Endodermal cell (in vitro differentiated cells): ENCODE results near the gene LILRB5. TPM values are rescaled to one million over a fixed set of nuclear protein-coding genes. Genes with fewer than 3 reads are reported as not detected.
"Not testable (repeated sequence)": the region's sequence is repeated elsewhere in the genome, so short reads cannot be mapped to it uniquely, and the experiment has no call there.

Experiments
- DNase-seq: peaks from one replicate; pipeline ENCODE4 v3.0.0-alpha.2; 2017
- H3K27ac ChIP-seq: 2 replicates; pipeline ENCODE4 v1.5.1; 2013; ENCODE audit warnings: mild to moderate bottlenecking, low read depth, low read length, moderate library complexity
- H3K27me3 ChIP-seq: 2 replicates; pipeline ENCODE4 v1.6.1; 2013; ENCODE audit warnings: mild to moderate bottlenecking, low read length, moderate library complexity; ENCODE audit not compliant: insufficient read depth, control insufficient read depth, poor library complexity, severe bottlenecking
- H3K36me3 ChIP-seq: 2 replicates; pipeline ENCODE4 v1.7.0; 2013; ENCODE audit warnings: mild to moderate bottlenecking, low read length, moderate library complexity; ENCODE audit not compliant: control insufficient read depth, insufficient read depth
- H3K4me1 ChIP-seq: one replicate; pipeline ENCODE4 v1.7.0; 2013; ENCODE audit warnings: low read length; ENCODE audit not compliant: control insufficient read depth, insufficient read depth
- H3K4me3 ChIP-seq: 2 replicates; pipeline ENCODE4 v1.5.1; 2013; ENCODE audit warnings: mild to moderate bottlenecking, low read length, moderate library complexity
- H3K9ac ChIP-seq: 2 replicates; pipeline ENCODE4 v1.6.1; 2013; ENCODE audit warnings: mild to moderate bottlenecking, low read length, moderate library complexity; ENCODE audit not compliant: poor library complexity, severe bottlenecking; ENCODE audit errors: extremely low read depth
- H3K9me3 ChIP-seq: 2 replicates; pipeline ENCODE4 v1.6.1; 2013; ENCODE audit warnings: mild to moderate bottlenecking, low read length, moderate library complexity; ENCODE audit not compliant: control insufficient read depth
- H3K27ac Mint-ChIP-seq: 2 replicates; pipeline ENCODE4 v1.8.0; 2020; ENCODE audit warnings: mixed read lengths
- H3K27me3 Mint-ChIP-seq: 2 replicates; pipeline ENCODE4 v1.8.0; 2021; ENCODE audit warnings: mild to moderate bottlenecking, mixed read lengths; ENCODE audit not compliant: insufficient read depth
- H3K36me3 Mint-ChIP-seq: 2 replicates; pipeline ENCODE4 v1.8.0; 2020; ENCODE audit warnings: low read depth, mixed read lengths
- H3K4me1 Mint-ChIP-seq: 2 replicates; pipeline ENCODE4 v1.8.0; 2020; ENCODE audit warnings: mixed read lengths
- H3K4me3 Mint-ChIP-seq: 2 replicates; pipeline ENCODE4 v1.8.0; 2020; ENCODE audit warnings: mild to moderate bottlenecking, moderate library complexity, mixed read lengths
- H3K9me3 Mint-ChIP-seq: 2 replicates; pipeline ENCODE4 v1.8.0; 2020; ENCODE audit warnings: mild to moderate bottlenecking, mixed read lengths
- CTCF ChIP-seq: fragments of 200-600 bp; sonication (generic); conservative IDR thresholded peaks from 2 replicates; pipeline ENCODE4 v1.5.0; 2021; ENCODE audit warnings: antibody characterized with exemption, mild to moderate bottlenecking
- WGBS, 2 experiments: methylation state at CpG; one replicate each; pipeline versions ENCODE4 v1.1.5 to v1.1.7; 2013; ENCODE audit warnings: missing lambda C conversion rate in 2 of 2, mixed read lengths in 1 of 2; ENCODE audit not compliant: insufficient coverage in 1 of 2, insufficient read length in 1 of 2; 5-methylcytosine and 5-hydroxymethylcytosine counted together
- total RNA-seq, 2 donors: library from RNA; stranded (reverse); fragmentation: NEBNext Ultra II Directional in 1 of 2; extraction: Animal tissue kit (Norgen Biotek cat#: 25700) in 1 of 2; gene quantifications; 2 replicates in 1 of 2; 3 replicates in 1 of 2; pipeline ENCODE4 v1.2.1, GENCODE V29; 2021

LILRB5 gene
- total RNA-seq, 2 donors from 2014 or later, result not detected

- not testable (repeated sequence) for H3K27ac Mint-ChIP-seq, H3K27me3 ChIP-seq, H3K9ac ChIP-seq, H3K4me3 ChIP-seq, H3K36me3 Mint-ChIP-seq, H3K36me3 ChIP-seq, H3K4me1 ChIP-seq, H3K9me3 ChIP-seq, H3K4me1 Mint-ChIP-seq, H3K9me3 Mint-ChIP-seq, H3K27ac ChIP-seq, DNase-seq, H3K4me3 Mint-ChIP-seq
- 71 to 100% methylated on average over 1 to 4 of the region's 4 CpGs for WGBS, 2 experiments
- H3K27me3 Mint-ChIP-seq, result peaks cover 27% of the 10 kb centered on the region
These were observed 23.0 kb upstream of the LILRB5 start for GRCh38 chr19:54280025-54280424.

- Histone ChIP-seq H3K27ac (no peak overlapping the region), H3K9ac (no peak overlapping the region), H3K27me3 (no peaks in the 10 kb centered on the region), H3K36me3 (no peaks in the 10 kb centered on the region), H3K4me1 (no peaks in the 10 kb centered on the region), H3K9me3 (no peaks in the 10 kb centered on the region), H3K4me3 (no peak overlapping the region)
- H3K36me3 Mint-ChIP-seq, result no peaks in the 10 kb centered on the region
- H3K27ac Mint-ChIP-seq, result no peak overlapping the region
- H3K4me1 Mint-ChIP-seq, result no peaks in the 10 kb centered on the region
- no peak for TF ChIP-seq CTCF
- WGBS, 2 experiments, result 88% methylated on average over 6 to 18 of the region's 18 CpGs
- H3K9me3 Mint-ChIP-seq, result no peaks in the 10 kb centered on the region
- no peak overlapping the region for H3K4me3 Mint-ChIP-seq
- H3K27me3 Mint-ChIP-seq, result peaks cover 27% of the 10 kb centered on the region
- DNase-seq, result no peak
These were observed 22.4 kb upstream of the LILRB5 start for GRCh38 chr19:54279406-54279962.

- 79 to 86% methylated on average over 6 to 15 of the region's 15 CpGs for WGBS, 2 experiments
- not testable (repeated sequence) for H3K9me3 Mint-ChIP-seq, H3K4me1 Mint-ChIP-seq
These were observed 21.6 kb upstream of the LILRB5 start for GRCh38 chr19:54278571-54279195.

GRCh38 chr19:54278056-54278455 is 21.0 kb upstream of the LILRB5 start:
- peaks cover 18% of the 10 kb centered on the region for H3K27me3 Mint-ChIP-seq
- not testable (repeated sequence) for H3K27ac Mint-ChIP-seq

More at GRCh38 chr19:54278571-54279195, 21.6 kb upstream of the LILRB5 start:
- H3K4me1 ChIP-seq, H3K9me3 ChIP-seq, H3K27me3 ChIP-seq, DNase-seq, H3K4me3 Mint-ChIP-seq, H3K27ac ChIP-seq, H3K36me3 ChIP-seq, H3K9ac ChIP-seq, H3K4me3 ChIP-seq, H3K36me3 Mint-ChIP-seq, H3K27ac Mint-ChIP-seq: not testable (repeated sequence)
- peaks cover 24% of the 10 kb centered on the region for H3K27me3 Mint-ChIP-seq

GRCh38 chr19:54277111-54277615 is 20.1 kb upstream of the LILRB5 start:
- H3K4me1 Mint-ChIP-seq, H3K4me3 Mint-ChIP-seq, H3K27me3 ChIP-seq, H3K27ac Mint-ChIP-seq, H3K36me3 Mint-ChIP-seq, DNase-seq, H3K9me3 ChIP-seq, H3K4me3 ChIP-seq, H3K9ac ChIP-seq, H3K9me3 Mint-ChIP-seq, H3K4me1 ChIP-seq, H3K27ac ChIP-seq, H3K36me3 ChIP-seq: not testable (repeated sequence)
- WGBS, 2 experiments, result 91% methylated on average over 11 of the region's 15 CpGs; no CpG with 5 or more reads in 1 of the 2 experiments
- H3K27me3 Mint-ChIP-seq, result peaks cover 22% of the 10 kb centered on the region

More at GRCh38 chr19:54278056-54278455, 21.0 kb upstream of the LILRB5 start:
- WGBS, 2 experiments, result 89 to 97% methylated on average over 6 to 13 of the region's 13 CpGs
- not testable (repeated sequence) for H3K4me1 ChIP-seq, H3K9me3 ChIP-seq, H3K4me3 Mint-ChIP-seq, DNase-seq, H3K9ac ChIP-seq, H3K27me3 ChIP-seq, H3K36me3 Mint-ChIP-seq, H3K4me3 ChIP-seq, H3K4me1 Mint-ChIP-seq, H3K27ac ChIP-seq, H3K36me3 ChIP-seq, H3K9me3 Mint-ChIP-seq
